WTC11 (cell line): ENCODE measurements around the gene ARHGAP4. TPM values are rescaled to one million over a fixed set of nuclear protein-coding genes. Genes with fewer than 3 reads are reported as not detected.

Source experiments
- ATAC-seq: fragments of 200-7000 bp; cut with Tn5 transposase; 2 replicates; pipeline ENCODE4 v1.10.0; 2021; ENCODE audit warnings: mild to moderate bottlenecking, moderate library complexity
- CTCF ChIA-PET: fragments of 300-600 bp; sonication (Branson Sonifier 250); formaldehyde crosslinking; loops from one replicate; lab custom pipeline; 2021; ENCODE audit warnings: antibody characterized with exemption; lab: Charles Lee
- POLR2A ChIA-PET: fragments of 350-600 bp; sonication (Branson Sonifier 250); formaldehyde crosslinking; loops from one replicate; lab custom pipeline; 2021; ENCODE audit warnings: antibody characterized with exemption; lab: Charles Lee
- DNase-seq: peaks from one replicate; pipeline ENCODE4 v3.0.0; 2021; ENCODE audit warnings: low spot score
- H3K27ac Mint-ChIP-seq: 2 replicates; pipeline ENCODE4 v1.8.0; 2021; ENCODE audit warnings: mixed read lengths
- H3K27me3 Mint-ChIP-seq: 2 replicates; pipeline ENCODE4 v1.8.0; 2021; ENCODE audit warnings: low read depth, mild to moderate bottlenecking, moderate library complexity, mixed read lengths
- H3K36me3 Mint-ChIP-seq: 2 replicates; pipeline ENCODE4 v1.8.0; 2021; ENCODE audit warnings: mixed read lengths
- H3K4me1 Mint-ChIP-seq: 2 replicates; pipeline ENCODE4 v1.8.0; 2022; ENCODE audit warnings: mixed read lengths
- H3K4me3 Mint-ChIP-seq: 2 replicates; pipeline ENCODE4 v1.8.0; 2021; ENCODE audit warnings: mild to moderate bottlenecking, moderate library complexity, mixed read lengths
- H3K9me3 Mint-ChIP-seq: 2 replicates; pipeline ENCODE4 v1.8.0; 2021; ENCODE audit warnings: mixed read lengths
- AFF4 ChIP-seq: sonication (generic); formaldehyde crosslinking; IDR thresholded peaks from 2 replicates; pipeline ENCODE4 v1.8.1; 2023; ENCODE audit warnings: mild to moderate bottlenecking, missing genetic modification reagents, borderline replicate concordance
- ATF1 ChIP-seq: sonication (generic); formaldehyde crosslinking; IDR thresholded peaks from 2 replicates; pipeline ENCODE4 v1.8.1; 2023; ENCODE audit warnings: mild to moderate bottlenecking, moderate library complexity, missing genetic modification reagents
- E2F5 ChIP-seq: sonication (generic); formaldehyde crosslinking; IDR thresholded peaks from 2 replicates; pipeline ENCODE4 v1.8.1; 2022; ENCODE audit warnings: mild to moderate bottlenecking, moderate library complexity, missing genetic modification reagents
- FOXK1 ChIP-seq: sonication (generic); formaldehyde crosslinking; IDR thresholded peaks from 2 replicates; pipeline ENCODE4 v1.8.0; 2022; ENCODE audit warnings: mild to moderate bottlenecking, moderate library complexity, missing genetic modification reagents
- NFYB ChIP-seq: sonication (generic); formaldehyde crosslinking; conservative IDR thresholded peaks from 2 replicates; pipeline ENCODE4 v1.8.0; 2022; ENCODE audit warnings: low read depth, missing genetic modification reagents
- NR1H2 ChIP-seq: sonication (generic); formaldehyde crosslinking; IDR thresholded peaks from 2 replicates; pipeline ENCODE4 v1.9.0; 2021; ENCODE audit warnings: mild to moderate bottlenecking, moderate library complexity, missing genetic modification reagents
- PRDM15 ChIP-seq: sonication (generic); formaldehyde crosslinking; IDR thresholded peaks from 2 replicates; pipeline ENCODE4 v1.8.0; 2022; ENCODE audit warnings: missing genetic modification reagents
- TEAD1 ChIP-seq: sonication (generic); formaldehyde crosslinking; IDR thresholded peaks from 2 replicates; pipeline ENCODE4 v1.8.0; 2022; ENCODE audit warnings: mild to moderate bottlenecking, missing genetic modification reagents
- ZMAT4 ChIP-seq: fragments of 250-450 bp; sonication (Bioruptor Pico); IDR thresholded peaks from 2 replicates; pipeline ENCODE4 v1.9.0; 2021; ENCODE audit warnings: mild to moderate bottlenecking
- ZNF425 ChIP-seq: fragments of 250-450 bp; sonication (Bioruptor Pico); conservative IDR thresholded peaks from 2 replicates; pipeline ENCODE4 v1.9.0; 2021; ENCODE audit warnings: mild to moderate bottlenecking
- ZNF671 ChIP-seq: fragments of 250-450 bp; sonication (Bioruptor Pico); IDR thresholded peaks from 2 replicates; pipeline ENCODE4 v1.8.0; 2021; ENCODE audit warnings: mild to moderate bottlenecking
- total RNA-seq: library from RNA; stranded (reverse); gene quantifications from 3 replicates; pipeline ENCODE4 v1.2.3, GENCODE V29; 2021

The ARHGAP4 gene
- total RNA-seq, 1 experiment from 2014 or later = 52.1 TPM

- DNase-seq (no peak), ATAC-seq (no peak)
- Mint-ChIP-seq H3K36me3 (peaks cover 19% of the 10 kb centered on the region), H3K4me3 (no peak overlapping the region), H3K27ac (0 out of 2 replicates have a peak overlapping the region, but pooled peaks have one; percentile 60), H3K4me1 (peaks cover 14% of the 10 kb centered on the region), H3K27me3 (no peaks in the 10 kb centered on the region), H3K9me3 (no peaks in the 10 kb centered on the region)
- ChIA-PET CTCF (interaction anchor here (1.3 to 7.3 kb wide), 5 partner anchors 10 to 63 kb away, joined by 4 to 116 read pairs (median 7); partner anchors contain the start of genes ARHGAP4 and L1CAM), POLR2A (interaction anchor here (0.8 to 1.0 kb wide), 2 partner anchors 14 to 22 kb away, joined by 3 to 5 read pairs; partner anchors contain the start of gene NAA10)
- no peak for TF ChIP-seq ZNF425
- no peak for TF ChIP-seq AFF4
- no peak for TF ChIP-seq NR1H2
- TF ChIP-seq ATF1 (CRISPR knock-in tag) = no peak
- TF ChIP-seq FOXK1 (CRISPR knock-in tag) = no peak
- TF ChIP-seq E2F5 (CRISPR knock-in tag) = no peak
- no peak for TF ChIP-seq ZNF671 (CRISPR knock-in tag)
These were observed 23.1 kb upstream of the ARHGAP4 start for GRCh38 chrX:153948847-153949805.

- DNase-seq (no peak), ATAC-seq (no peak)
- Mint-ChIP-seq H3K27ac (peak overlapping the region; percentile 89), H3K27me3 (no peaks in the 10 kb centered on the region), H3K4me1 (peaks cover 14% of the 10 kb centered on the region), H3K36me3 (peaks cover 18% of the 10 kb centered on the region), H3K9me3 (no peaks in the 10 kb centered on the region), H3K4me3 (no peak overlapping the region)
- ChIA-PET POLR2A (interaction anchor here (1.0 kb wide), 1 partner anchor 23 kb away, joined by 3 read pairs; the partner anchor contains the start of gene HCFC1), CTCF (interaction anchor here (0.8 to 7.3 kb wide), 12 partner anchors 9 to 203 kb away, joined by 3 to 116 read pairs (median 6); partner anchors contain the start of genes ARHGAP4, L1CAM and SSR4)
- TF ChIP-seq PRDM15 (CRISPR knock-in tag) = peak; percentile 65
- no peak for TF ChIP-seq NFYB (CRISPR knock-in tag)
- no peak for TF ChIP-seq TEAD1
- no peak for TF ChIP-seq ZMAT4 (CRISPR knock-in tag)
These were observed 22.0 kb upstream of the ARHGAP4 start for GRCh38 chrX:153948002-153948466.
